ENCODE measurements around the gene PLXNB2.
"Not testable (repeated sequence)": the region's sequence is repeated elsewhere in the genome, so short reads cannot be mapped to it uniquely, and the experiment has no call there.

PLXNB2 gene

GRCh38 chr22:50338860-50339462 lies 31.5 kb upstream of the PLXNB2 start:
- FAIRE-seq, result no peak
- no peak for TF ChIP-seq POLR2A (IDR thresholded peaks at IDR 0.05; ENCODE audit: low read depth, low read length)

GRCh38 chr22:50338042-50338573 lies 30.7 kb upstream of the PLXNB2 start:
- no peak for TF ChIP-seq POLR2A (IDR thresholded peaks at IDR 0.05; ENCODE audit: low read depth, low read length)
- DNase-seq (ENCODE audit: insufficient read length, low spot score) (no peak), FAIRE-seq (no peak)

More at GRCh38 chr22:50338860-50339462, 31.5 kb upstream of the PLXNB2 start:
- DNase-seq (ENCODE audit: insufficient read length, low spot score), result no peak

GRCh38 chr22:50337262-50338041 lies 30.0 kb upstream of the PLXNB2 start:
- DNase-seq (ENCODE audit: insufficient read length, low spot score), result no peak
- TF ChIP-seq POLR2A (IDR thresholded peaks at IDR 0.05; ENCODE audit: low read depth, low read length), result no peak
- no peak for FAIRE-seq

GRCh38 chr22:50334433-50334832 lies 27.0 kb upstream of the PLXNB2 start:
- DNase-seq (ENCODE audit: insufficient read length, low spot score); FAIRE-seq: not testable (repeated sequence)

- DNase-seq (ENCODE audit: insufficient read length, low spot score) (no peak), FAIRE-seq (no peak)
- TF ChIP-seq POLR2A (IDR thresholded peaks at IDR 0.05; ENCODE audit: low read depth, low read length), result no peak
Measured at GRCh38 chr22:50329236-50329635, 21.8 kb upstream of the PLXNB2 start.

- no peak for DNase-seq (ENCODE audit: insufficient read length, low spot score)
- FAIRE-seq, result no peak
Measured at GRCh38 chr22:50327711-50328019, 20.2 kb upstream of the PLXNB2 start.

GRCh38 chr22:50326956-50327710 lies 19.7 kb upstream of the PLXNB2 start, which contains the start of gene DENND6B:
Gene DENND6B (minus strand): TSS chr22:50327012. CDS start chr22:50326988, 24 bp downstream.
- FAIRE-seq (no peak), DNase-seq (ENCODE audit: insufficient read length, low spot score) (no peak)
- no peak for TF ChIP-seq POLR2A (IDR thresholded peaks at IDR 0.05; ENCODE audit: low read depth, low read length)

More at GRCh38 chr22:50327711-50328019, 20.2 kb upstream of the PLXNB2 start:
- no peak for TF ChIP-seq POLR2A (IDR thresholded peaks at IDR 0.05; ENCODE audit: low read depth, low read length)

- FAIRE-seq, result no peak
- DNase-seq (ENCODE audit: insufficient read length, low spot score), result no peak
- TF ChIP-seq POLR2A (IDR thresholded peaks at IDR 0.05; ENCODE audit: low read depth, low read length), result peak; percentile 32; the same call in 1 of the 2 replicates
Measured at GRCh38 chr22:50326225-50326955, 18.9 kb upstream of the PLXNB2 start.

GRCh38 chr22:50325444-50326224 lies 18.2 kb upstream of the PLXNB2 start:
- FAIRE-seq, result no peak
- no peak for TF ChIP-seq POLR2A (IDR thresholded peaks at IDR 0.05; ENCODE audit: low read depth, low read length)
- DNase-seq (ENCODE audit: insufficient read length, low spot score), result no peak

GRCh38 chr22:50323900-50324299 lies 16.5 kb upstream of the PLXNB2 start:
- FAIRE-seq (no peak), DNase-seq (ENCODE audit: insufficient read length, low spot score) (no peak)
- TF ChIP-seq POLR2A (IDR thresholded peaks at IDR 0.05; ENCODE audit: low read depth, low read length), result no peak

- not testable (repeated sequence) for FAIRE-seq; DNase-seq (ENCODE audit: insufficient read length, low spot score)
Measured at GRCh38 chr22:50322382-50323104, 15.1 kb upstream of the PLXNB2 start.

GRCh38 chr22:50320671-50321325 lies 13.4 kb upstream of the PLXNB2 start:
- DNase-seq (ENCODE audit: insufficient read length, low spot score), result no peak
- TF ChIP-seq POLR2A (IDR thresholded peaks at IDR 0.05; ENCODE audit: low read depth, low read length), result no peak
- no peak for FAIRE-seq
